GM12864 (cell line): ENCODE data around the gene TRMT13.

ENCODE experiments used
- DNase-seq: peaks from one replicate; pipeline ENCODE4 v3.0.0-alpha.2; 2011; ENCODE audit warnings: low read depth
- H3K4me3 ChIP-seq: 2 replicates; pipeline ENCODE4 v1.5.1; 2011; ENCODE audit warnings: mild to moderate bottlenecking, low read depth, low read length, control low read depth
- CTCF ChIP-seq: IDR thresholded peaks from 2 replicates; pipeline ENCODE4 v1.5.1; 2011; ENCODE audit warnings: low read depth, mild to moderate bottlenecking, moderate library complexity, low read length, control low read depth, inconsistent platforms; ENCODE audit errors: missing control alignments

Gene TRMT13

GRCh38 chr1:100152271-100152670, 19.3 kb downstream of the TRMT13 start:
- no peak for TF ChIP-seq CTCF
- DNase-seq: no peak
- H3K4me3 ChIP-seq: no peak overlapping the region

DNA sequence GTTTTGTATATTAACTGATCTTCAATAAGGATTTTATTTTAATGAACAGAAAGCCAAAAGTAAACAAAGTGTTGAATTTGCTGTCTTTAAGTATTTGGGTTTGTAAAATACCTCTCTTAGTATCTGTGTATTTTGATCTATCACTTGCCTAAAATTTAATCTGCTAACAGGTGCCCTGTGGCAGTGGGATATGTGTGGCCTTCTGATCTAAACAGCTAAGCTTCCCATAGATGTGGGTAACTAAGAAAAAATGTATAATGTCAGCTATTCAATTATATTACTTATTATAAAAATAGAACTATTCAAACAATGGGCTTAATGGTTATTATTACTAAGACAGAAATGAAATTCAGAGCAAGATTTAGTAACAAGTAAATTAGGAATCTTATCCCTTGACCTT, 29.9 kb downstream of the TRMT13 start:
- DNase-seq: no peak
- no peak overlapping the region for H3K4me3 ChIP-seq
- no peak for TF ChIP-seq CTCF

DNA sequence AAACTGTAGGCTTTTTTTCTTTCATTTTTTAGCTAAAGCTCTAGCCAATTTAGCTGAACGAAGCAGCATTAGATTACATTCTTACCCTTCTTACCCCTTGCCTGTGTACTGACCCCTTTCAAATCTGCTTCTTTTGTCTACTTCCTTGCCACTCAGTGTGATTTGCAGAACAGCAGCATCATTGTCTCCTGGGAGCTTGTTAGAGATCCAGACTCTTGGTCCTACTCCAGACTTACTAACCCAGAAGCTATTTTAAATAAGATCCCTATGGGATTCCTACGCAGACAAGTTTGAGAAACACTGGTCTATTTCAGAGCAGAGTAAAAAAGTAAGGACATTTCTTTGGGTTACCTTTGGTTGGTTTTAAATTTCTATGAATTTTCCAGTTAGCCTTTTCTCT, 31.3 kb downstream of the TRMT13 start:
- DNase-seq: no peak
- H3K4me3 ChIP-seq: no peak overlapping the region
- no peak for TF ChIP-seq CTCF

DNA sequence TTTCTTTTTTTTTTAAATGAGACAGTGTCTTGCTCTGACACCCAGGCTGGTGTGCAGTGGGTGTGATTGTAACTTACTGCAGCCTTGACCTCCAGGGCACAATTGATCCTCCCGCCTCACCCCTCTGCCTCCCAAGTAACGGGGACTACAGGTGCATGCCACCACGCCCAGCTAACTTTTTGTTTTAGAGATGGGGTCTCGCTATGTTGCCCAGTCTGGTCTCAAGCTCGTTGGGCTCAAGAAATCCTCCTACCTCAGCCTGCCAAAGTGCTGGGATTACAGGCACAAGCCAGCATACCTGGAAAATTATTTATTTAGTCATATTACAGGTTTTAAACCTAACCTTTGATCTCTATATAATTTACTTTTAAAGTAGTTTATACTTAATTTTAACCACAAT, 31.7 kb downstream of the TRMT13 start:
- TF ChIP-seq CTCF: no peak
- DNase-seq: no peak
- no peak overlapping the region for H3K4me3 ChIP-seq

DNA sequence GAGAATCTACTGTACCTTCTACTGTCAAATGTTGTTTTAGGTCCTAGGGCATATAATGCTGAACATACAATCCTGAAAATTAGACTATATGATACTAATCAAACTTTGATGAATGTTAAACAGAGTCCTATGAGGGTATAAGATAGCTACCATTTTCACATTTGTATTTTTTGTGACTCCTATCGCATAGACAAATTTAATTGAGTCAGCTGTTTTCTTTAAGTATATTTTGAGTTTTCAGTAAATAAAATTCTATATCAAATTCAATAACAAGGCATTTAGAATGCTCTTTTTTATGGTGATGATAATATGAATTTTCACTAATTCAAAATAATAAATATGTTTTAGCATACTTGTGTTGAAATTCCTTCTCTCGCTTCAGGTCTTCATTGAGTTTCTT, 35.1 kb downstream of the TRMT13 start:
- H3K4me3 ChIP-seq: no peak overlapping the region
- no peak for DNase-seq
- TF ChIP-seq CTCF: no peak

DNA sequence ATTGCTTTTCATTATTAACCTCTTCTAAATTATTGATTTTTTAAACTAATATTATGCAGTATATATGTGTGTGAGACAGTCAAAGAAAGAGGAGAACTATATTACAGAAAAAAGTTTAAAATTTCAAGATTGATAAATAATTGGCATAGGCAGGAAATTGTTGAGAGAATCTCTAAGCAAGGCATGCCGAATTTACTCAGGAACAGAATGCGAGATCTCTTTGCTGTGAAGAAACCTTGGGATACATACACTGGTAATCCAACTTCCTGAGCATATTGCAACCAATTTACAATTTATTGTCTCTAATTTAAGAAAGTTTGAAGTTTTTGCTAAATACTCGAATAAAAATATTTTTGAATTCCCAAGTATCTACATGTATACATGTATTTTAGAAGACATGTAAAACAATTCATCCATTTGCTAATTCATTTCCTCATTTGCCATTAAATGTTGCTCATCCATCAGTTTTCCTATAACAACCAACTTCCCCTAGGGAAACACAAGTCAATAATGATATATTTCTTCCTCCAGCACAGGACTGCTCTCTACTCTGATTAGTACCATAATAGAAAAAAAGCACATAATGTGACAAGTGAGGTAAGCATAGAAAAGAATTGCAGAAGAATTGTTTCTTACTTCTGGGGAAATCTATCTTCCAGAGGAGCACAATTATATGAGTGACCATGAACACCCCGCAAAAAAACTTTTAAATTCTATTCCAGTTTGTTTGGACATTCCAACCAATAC, 44.5 kb downstream of the TRMT13 start:
- TF ChIP-seq CTCF: no peak
- no peak overlapping the region for H3K4me3 ChIP-seq
- no peak for DNase-seq

DNA sequence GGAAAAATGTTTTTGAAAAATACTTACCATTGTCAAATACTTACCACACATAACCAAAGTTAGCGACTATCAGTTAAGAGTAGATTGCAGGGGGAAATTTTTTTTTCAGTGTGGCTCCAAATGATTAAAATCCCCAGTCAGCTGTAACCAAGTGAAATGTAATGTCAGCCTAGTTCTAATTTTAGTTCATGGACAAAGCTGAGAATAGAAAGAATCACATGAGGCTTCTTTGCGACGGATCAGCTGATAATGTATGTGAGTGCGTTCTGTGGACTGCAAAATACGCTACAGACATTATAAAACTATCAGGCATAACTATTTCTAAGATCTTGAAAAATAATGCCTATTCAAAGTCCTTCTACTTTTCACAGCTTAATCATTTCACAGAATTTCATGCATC, 45.1 kb downstream of the TRMT13 start, which contains the start of gene LRRC39:
Gene LRRC39 (minus strand): TSS at position 166 of the 400 bp plus-strand sequence. CDS start 9,740 bp downstream, outside the sequence.
- DNase-seq: no peak
- H3K4me3 ChIP-seq: no peak within 1 kb of the TSS
- no peak for TF ChIP-seq CTCF
